GM23338 (cell line): ENCODE data around the gene ACOX3. TPM values are rescaled to one million over a fixed set of nuclear protein-coding genes. Genes with fewer than 3 reads are reported as not detected.

ENCODE experiments used
- ATAC-seq: fragments of 200-7000 bp; cut with Tn5 transposase; 3 replicates; pipeline ENCODE4 v1.9.1; 2020
- DNase-seq: peaks from one replicate; pipeline ENCODE4 v3.0.0-alpha.2; 2015; ENCODE audit warnings: low spot score
- H2AFZ ChIP-seq: fragments of 200-600 bp; sonication (generic); 2 replicates; pipeline ENCODE4 v1.8.0; 2016; ENCODE audit warnings: antibody characterized with exemption, mild to moderate bottlenecking, moderate library complexity
- H3F3A ChIP-seq: fragments of 200-600 bp; sonication (generic); replicated peaks from 2 replicates; pipeline ENCODE4 v1.8.0; 2017; ENCODE audit warnings: antibody characterized with exemption, mixed run types, low read depth
- H3K27ac ChIP-seq: fragments of 200-600 bp; sonication (generic); 2 replicates; pipeline ENCODE4 v1.6.1; 2016; ENCODE audit warnings: low read depth
- H3K27me3 ChIP-seq: fragments of 200-600 bp; sonication (generic); 2 replicates; pipeline ENCODE4 v1.8.0; 2016; ENCODE audit warnings: mild to moderate bottlenecking, mixed run types, moderate library complexity; ENCODE audit not compliant: insufficient read depth
- H3K36me3 ChIP-seq: fragments of 200-600 bp; sonication (generic); 2 replicates; pipeline ENCODE4 v1.8.0; 2016; ENCODE audit warnings: mild to moderate bottlenecking; ENCODE audit not compliant: insufficient read depth
- H3K4me1 ChIP-seq: fragments of 200-600 bp; sonication (generic); 2 replicates; pipeline ENCODE4 v1.8.0; 2016; ENCODE audit warnings: mild to moderate bottlenecking, moderate library complexity; ENCODE audit not compliant: insufficient read depth
- H3K4me2 ChIP-seq: fragments of 200-600 bp; sonication (generic); 2 replicates; pipeline ENCODE4 v1.7.1; 2017; ENCODE audit warnings: mixed run types
- H3K4me3 ChIP-seq: fragments of 200-600 bp; sonication (generic); 2 replicates; pipeline ENCODE4 v1.6.1; 2016; ENCODE audit warnings: mixed run types
- H3K79me2 ChIP-seq: fragments of 200-600 bp; sonication (generic); replicated peaks from 2 replicates; pipeline ENCODE4 v1.8.0; 2017; ENCODE audit warnings: mild to moderate bottlenecking; ENCODE audit not compliant: insufficient read depth
- H3K9me2 ChIP-seq: fragments of 200-600 bp; sonication (generic); 2 replicates; pipeline ENCODE4 v1.8.0; 2017; ENCODE audit not compliant: insufficient read depth
- H4K20me1 ChIP-seq: fragments of 200-600 bp; sonication (generic); replicated peaks from 2 replicates; pipeline ENCODE4 v1.8.0; 2017; ENCODE audit warnings: mild to moderate bottlenecking; ENCODE audit not compliant: insufficient read depth
- H3K27ac Mint-ChIP-seq: 2 replicates; pipeline ENCODE4 v1.8.0; 2020; ENCODE audit warnings: inconsistent platforms, mild to moderate bottlenecking, moderate library complexity, mixed read lengths
- H3K27me3 Mint-ChIP-seq: 3 replicates; pipeline ENCODE4 v1.8.0; 2022; ENCODE audit warnings: low read depth, mild to moderate bottlenecking, moderate library complexity, mixed read lengths, inconsistent platforms; ENCODE audit not compliant: insufficient read depth, poor library complexity
- H3K36me3 Mint-ChIP-seq: 3 replicates; pipeline ENCODE4 v1.8.0; 2021; ENCODE audit warnings: low read depth, mild to moderate bottlenecking, inconsistent platforms, moderate library complexity, mixed read lengths
- H3K4me1 Mint-ChIP-seq: 3 replicates; pipeline ENCODE4 v1.8.0; 2020; ENCODE audit warnings: mild to moderate bottlenecking, inconsistent platforms, mixed read lengths
- H3K4me3 Mint-ChIP-seq: 3 replicates; pipeline ENCODE4 v1.8.0; 2021; ENCODE audit warnings: moderate library complexity, mild to moderate bottlenecking, inconsistent platforms, mixed read lengths
- H3K9me3 Mint-ChIP-seq: 3 replicates; pipeline ENCODE4 v1.8.0; 2020; ENCODE audit warnings: moderate library complexity, mild to moderate bottlenecking, inconsistent platforms, mixed read lengths
- CREB1 ChIP-seq: fragments of 250-450 bp; sonication (Bioruptor Pico); IDR thresholded peaks from 2 replicates; pipeline ENCODE4 v1.5.0; 2020; ENCODE audit warnings: low read depth, mild to moderate bottlenecking, moderate library complexity
- ETS1 ChIP-seq: IDR thresholded peaks from 2 replicates; pipeline ENCODE4 v1.6.1; 2016; ENCODE audit warnings: antibody characterized with exemption
- EZH2 ChIP-seq: fragments of 200-600 bp; sonication (generic); IDR thresholded peaks from one replicate; pipeline ENCODE4 v1.8.0; 2017; ENCODE audit warnings: antibody characterized with exemption, mild to moderate bottlenecking, low read depth; ENCODE audit not compliant: unreplicated experiment
- EZH2phosphoT487 ChIP-seq: fragments of 200-600 bp; sonication (generic); IDR thresholded peaks from one replicate; pipeline ENCODE4 v1.8.1; 2018; ENCODE audit warnings: antibody characterized with exemption; ENCODE audit not compliant: unreplicated experiment
- JUNB ChIP-seq: IDR thresholded peaks from one replicate; pipeline ENCODE4 v1.6.1; 2016; ENCODE audit warnings: antibody characterized with exemption; ENCODE audit not compliant: unreplicated experiment
- NANOG ChIP-seq: IDR thresholded peaks from 2 replicates; pipeline ENCODE4 v1.6.1; 2016; ENCODE audit warnings: antibody characterized with exemption, borderline replicate concordance
- POLR2AphosphoS5 ChIP-seq: IDR thresholded peaks from 2 replicates; pipeline ENCODE4 v1.6.1; 2016; ENCODE audit warnings: antibody characterized with exemption, low read depth
- STAT1 ChIP-seq: IDR thresholded peaks from one replicate; pipeline ENCODE4 v1.6.1; 2016; ENCODE audit warnings: antibody characterized with exemption; ENCODE audit not compliant: unreplicated experiment
- ZNF114 ChIP-seq: fragments of 250-450 bp; sonication (Bioruptor Pico); IDR thresholded peaks from 2 replicates; pipeline ENCODE4 v1.5.0; 2020; ENCODE audit warnings: mild to moderate bottlenecking, moderate library complexity
- ZNF331 ChIP-seq: fragments of 250-450 bp; sonication (Bioruptor Pico); IDR thresholded peaks from 2 replicates; pipeline ENCODE4 v1.5.0; 2020; ENCODE audit warnings: low read depth, mild to moderate bottlenecking, moderate library complexity
- polyA plus RNA-seq: library from polyadenylated mRNA; unstranded; fragments of >200 nt; fragmentation: Nextera tagmentation; extraction: Ambion mirVana; gene quantifications from 2 replicates; pipeline ENCODE4 v1.2.1, GENCODE V29; 2016
- total RNA-seq: library from RNA; depleted of rRNA; stranded (reverse); fragments of >200 nt; shearing (Covaris generic); gene quantifications from 2 replicates; pipeline ENCODE4 v1.2.3, GENCODE V29; 2014
- TF ChIP-seq, protein P1 (sequence below), 2 experiments: fragments of 200-600 bp in 1 of 2; sonication (generic) in 1 of 2; conservative IDR thresholded peaks; 2 replicates each; pipeline versions ENCODE4 v1.5.1 to v1.6.1; 2016 to 2017; ENCODE audit warnings: antibody characterized with exemption in 2 of 2, low read depth in 2 of 2, mild to moderate bottlenecking in 2 of 2, moderate library complexity in 1 of 2
- TF ChIP-seq, protein P2 (sequence below): fragments of 250-450 bp; sonication (Bioruptor Pico); IDR thresholded peaks from 2 replicates; pipeline ENCODE4 v1.5.0; 2020; ENCODE audit warnings: mild to moderate bottlenecking, moderate library complexity
- TF ChIP-seq, protein P3 (sequence below): IDR thresholded peaks from one replicate; pipeline ENCODE4 v1.6.1; 2018; ENCODE audit warnings: antibody characterized with exemption; ENCODE audit not compliant: unreplicated experiment

ACOX3 gene
- total and polyA plus RNA-seq, 2 experiments from 2014 or later = 6.4 to 17.2 TPM

GRCh38 chr4:8398347-8398746 lies 42.2 kb downstream of the ACOX3 start:
- no peak overlapping the region for H2AFZ ChIP-seq
- no peaks in the 10 kb centered on the region for H3K9me3 Mint-ChIP-seq
- no peak overlapping the region for H3K4me2 ChIP-seq
- no peak overlapping the region for H3K27ac ChIP-seq
- H3K4me3 ChIP-seq = no peak overlapping the region
- no peaks in the 10 kb centered on the region for H3F3A ChIP-seq
- no peaks in the 10 kb centered on the region for H3K27me3 ChIP-seq
- H3K4me1 Mint-ChIP-seq = peaks cover 25% of the 10 kb centered on the region
- no peaks in the 10 kb centered on the region for H3K9me2 ChIP-seq
- H4K20me1 ChIP-seq = no peaks in the 10 kb centered on the region; the same call in 1 of the 2 replicates
- no peak for ATAC-seq
- DNase-seq = no peak
- H3K27ac Mint-ChIP-seq = no peak overlapping the region
- H3K4me3 Mint-ChIP-seq = no peak overlapping the region; the same call in 2 of the 3 replicates
- no peak for TF ChIP-seq NANOG
- TF ChIP-seq JUNB = no peak
- no peak for TF ChIP-seq EZH2phosphoT487
- TF ChIP-seq, protein P1, sequence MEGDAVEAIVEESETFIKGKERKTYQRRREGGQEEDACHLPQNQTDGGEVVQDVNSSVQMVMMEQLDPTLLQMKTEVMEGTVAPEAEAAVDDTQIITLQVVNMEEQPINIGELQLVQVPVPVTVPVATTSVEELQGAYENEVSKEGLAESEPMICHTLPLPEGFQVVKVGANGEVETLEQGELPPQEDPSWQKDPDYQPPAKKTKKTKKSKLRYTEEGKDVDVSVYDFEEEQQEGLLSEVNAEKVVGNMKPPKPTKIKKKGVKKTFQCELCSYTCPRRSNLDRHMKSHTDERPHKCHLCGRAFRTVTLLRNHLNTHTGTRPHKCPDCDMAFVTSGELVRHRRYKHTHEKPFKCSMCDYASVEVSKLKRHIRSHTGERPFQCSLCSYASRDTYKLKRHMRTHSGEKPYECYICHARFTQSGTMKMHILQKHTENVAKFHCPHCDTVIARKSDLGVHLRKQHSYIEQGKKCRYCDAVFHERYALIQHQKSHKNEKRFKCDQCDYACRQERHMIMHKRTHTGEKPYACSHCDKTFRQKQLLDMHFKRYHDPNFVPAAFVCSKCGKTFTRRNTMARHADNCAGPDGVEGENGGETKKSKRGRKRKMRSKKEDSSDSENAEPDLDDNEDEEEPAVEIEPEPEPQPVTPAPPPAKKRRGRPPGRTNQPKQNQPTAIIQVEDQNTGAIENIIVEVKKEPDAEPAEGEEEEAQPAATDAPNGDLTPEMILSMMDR (conservative IDR thresholded peaks at IDR 0.05; ENCODE audit: low read depth in 2 of 2) = no peak
- no peak for TF ChIP-seq ZNF114
- TF ChIP-seq ZNF331 (CRISPR knock-in tag) = no peak
- TF ChIP-seq, protein P2, sequence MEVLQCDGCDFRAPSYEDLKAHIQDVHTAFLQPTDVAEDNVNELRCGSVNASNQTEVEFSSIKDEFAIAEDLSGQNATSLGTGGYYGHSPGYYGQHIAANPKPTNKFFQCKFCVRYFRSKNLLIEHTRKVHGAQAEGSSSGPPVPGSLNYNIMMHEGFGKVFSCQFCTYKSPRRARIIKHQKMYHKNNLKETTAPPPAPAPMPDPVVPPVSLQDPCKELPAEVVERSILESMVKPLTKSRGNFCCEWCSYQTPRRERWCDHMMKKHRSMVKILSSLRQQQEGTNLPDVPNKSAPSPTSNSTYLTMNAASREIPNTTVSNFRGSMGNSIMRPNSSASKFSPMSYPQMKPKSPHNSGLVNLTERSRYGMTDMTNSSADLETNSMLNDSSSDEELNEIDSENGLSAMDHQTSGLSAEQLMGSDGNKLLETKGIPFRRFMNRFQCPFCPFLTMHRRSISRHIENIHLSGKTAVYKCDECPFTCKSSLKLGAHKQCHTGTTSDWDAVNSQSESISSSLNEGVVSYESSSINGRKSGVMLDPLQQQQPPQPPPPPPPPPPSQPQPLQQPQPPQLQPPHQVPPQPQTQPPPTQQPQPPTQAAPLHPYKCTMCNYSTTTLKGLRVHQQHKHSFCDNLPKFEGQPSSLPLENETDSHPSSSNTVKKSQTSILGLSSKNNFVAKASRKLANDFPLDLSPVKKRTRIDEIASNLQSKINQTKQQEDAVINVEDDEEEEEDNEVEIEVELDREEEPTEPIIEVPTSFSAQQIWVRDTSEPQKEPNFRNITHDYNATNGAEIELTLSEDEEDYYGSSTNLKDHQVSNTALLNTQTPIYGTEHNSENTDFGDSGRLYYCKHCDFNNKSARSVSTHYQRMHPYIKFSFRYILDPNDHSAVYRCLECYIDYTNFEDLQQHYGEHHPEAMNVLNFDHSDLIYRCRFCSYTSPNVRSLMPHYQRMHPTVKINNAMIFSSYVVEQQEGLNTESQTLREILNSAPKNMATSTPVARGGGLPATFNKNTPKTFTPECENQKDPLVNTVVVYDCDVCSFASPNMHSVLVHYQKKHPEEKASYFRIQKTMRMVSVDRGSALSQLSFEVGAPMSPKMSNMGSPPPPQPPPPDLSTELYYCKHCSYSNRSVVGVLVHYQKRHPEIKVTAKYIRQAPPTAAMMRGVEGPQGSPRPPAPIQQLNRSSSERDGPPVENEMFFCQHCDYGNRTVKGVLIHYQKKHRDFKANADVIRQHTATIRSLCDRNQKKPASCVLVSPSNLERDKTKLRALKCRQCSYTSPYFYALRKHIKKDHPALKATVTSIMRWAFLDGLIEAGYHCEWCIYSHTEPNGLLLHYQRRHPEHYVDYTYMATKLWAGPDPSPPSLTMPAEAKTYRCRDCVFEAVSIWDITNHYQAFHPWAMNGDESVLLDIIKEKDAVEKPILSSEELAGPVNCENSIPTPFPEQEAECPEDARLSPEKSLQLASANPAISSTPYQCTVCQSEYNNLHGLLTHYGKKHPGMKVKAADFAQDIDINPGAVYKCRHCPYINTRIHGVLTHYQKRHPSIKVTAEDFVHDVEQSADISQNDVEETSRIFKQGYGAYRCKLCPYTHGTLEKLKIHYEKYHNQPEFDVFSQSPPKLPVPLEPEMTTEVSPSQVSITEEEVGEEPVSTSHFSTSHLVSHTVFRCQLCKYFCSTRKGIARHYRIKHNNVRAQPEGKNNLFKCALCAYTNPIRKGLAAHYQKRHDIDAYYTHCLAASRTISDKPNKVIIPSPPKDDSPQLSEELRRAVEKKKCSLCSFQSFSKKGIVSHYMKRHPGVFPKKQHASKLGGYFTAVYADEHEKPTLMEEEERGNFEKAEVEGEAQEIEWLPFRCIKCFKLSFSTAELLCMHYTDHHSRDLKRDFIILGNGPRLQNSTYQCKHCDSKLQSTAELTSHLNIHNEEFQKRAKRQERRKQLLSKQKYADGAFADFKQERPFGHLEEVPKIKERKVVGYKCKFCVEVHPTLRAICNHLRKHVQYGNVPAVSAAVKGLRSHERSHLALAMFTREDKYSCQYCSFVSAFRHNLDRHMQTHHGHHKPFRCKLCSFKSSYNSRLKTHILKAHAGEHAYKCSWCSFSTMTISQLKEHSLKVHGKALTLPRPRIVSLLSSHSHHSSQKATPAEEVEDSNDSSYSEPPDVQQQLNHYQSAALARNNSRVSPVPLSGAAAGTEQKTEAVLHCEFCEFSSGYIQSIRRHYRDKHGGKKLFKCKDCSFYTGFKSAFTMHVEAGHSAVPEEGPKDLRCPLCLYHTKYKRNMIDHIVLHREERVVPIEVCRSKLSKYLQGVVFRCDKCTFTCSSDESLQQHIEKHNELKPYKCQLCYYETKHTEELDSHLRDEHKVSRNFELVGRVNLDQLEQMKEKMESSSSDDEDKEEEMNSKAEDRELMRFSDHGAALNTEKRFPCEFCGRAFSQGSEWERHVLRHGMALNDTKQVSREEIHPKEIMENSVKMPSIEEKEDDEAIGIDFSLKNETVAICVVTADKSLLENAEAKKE (CRISPR knock-in tag) = no peak
- TF ChIP-seq STAT1 = no peak
- no peak for TF ChIP-seq CREB1 (CRISPR knock-in tag)
- no peak for TF ChIP-seq POLR2AphosphoS5
- TF ChIP-seq, protein P3, sequence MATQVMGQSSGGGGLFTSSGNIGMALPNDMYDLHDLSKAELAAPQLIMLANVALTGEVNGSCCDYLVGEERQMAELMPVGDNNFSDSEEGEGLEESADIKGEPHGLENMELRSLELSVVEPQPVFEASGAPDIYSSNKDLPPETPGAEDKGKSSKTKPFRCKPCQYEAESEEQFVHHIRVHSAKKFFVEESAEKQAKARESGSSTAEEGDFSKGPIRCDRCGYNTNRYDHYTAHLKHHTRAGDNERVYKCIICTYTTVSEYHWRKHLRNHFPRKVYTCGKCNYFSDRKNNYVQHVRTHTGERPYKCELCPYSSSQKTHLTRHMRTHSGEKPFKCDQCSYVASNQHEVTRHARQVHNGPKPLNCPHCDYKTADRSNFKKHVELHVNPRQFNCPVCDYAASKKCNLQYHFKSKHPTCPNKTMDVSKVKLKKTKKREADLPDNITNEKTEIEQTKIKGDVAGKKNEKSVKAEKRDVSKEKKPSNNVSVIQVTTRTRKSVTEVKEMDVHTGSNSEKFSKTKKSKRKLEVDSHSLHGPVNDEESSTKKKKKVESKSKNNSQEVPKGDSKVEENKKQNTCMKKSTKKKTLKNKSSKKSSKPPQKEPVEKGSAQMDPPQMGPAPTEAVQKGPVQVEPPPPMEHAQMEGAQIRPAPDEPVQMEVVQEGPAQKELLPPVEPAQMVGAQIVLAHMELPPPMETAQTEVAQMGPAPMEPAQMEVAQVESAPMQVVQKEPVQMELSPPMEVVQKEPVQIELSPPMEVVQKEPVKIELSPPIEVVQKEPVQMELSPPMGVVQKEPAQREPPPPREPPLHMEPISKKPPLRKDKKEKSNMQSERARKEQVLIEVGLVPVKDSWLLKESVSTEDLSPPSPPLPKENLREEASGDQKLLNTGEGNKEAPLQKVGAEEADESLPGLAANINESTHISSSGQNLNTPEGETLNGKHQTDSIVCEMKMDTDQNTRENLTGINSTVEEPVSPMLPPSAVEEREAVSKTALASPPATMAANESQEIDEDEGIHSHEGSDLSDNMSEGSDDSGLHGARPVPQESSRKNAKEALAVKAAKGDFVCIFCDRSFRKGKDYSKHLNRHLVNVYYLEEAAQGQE = no peak
- no peak for TF ChIP-seq ETS1
- no peak for TF ChIP-seq EZH2
- H3K36me3 Mint-ChIP-seq = peaks cover 12% of the 10 kb centered on the region; the same call in 2 of the 3 replicates
- no peaks in the 10 kb centered on the region for H3K79me2 ChIP-seq
- peaks cover 9% of the 10 kb centered on the region for H3K4me1 ChIP-seq
- peaks cover 17% of the 10 kb centered on the region for H3K27me3 Mint-ChIP-seq
- no peaks in the 10 kb centered on the region for H3K36me3 ChIP-seq
